ENCODE results near the gene RLBP1.
A peak's percentile ranks its signal among the peaks of the same experiment; 100 is the strongest.

RLBP1 gene

DNA sequence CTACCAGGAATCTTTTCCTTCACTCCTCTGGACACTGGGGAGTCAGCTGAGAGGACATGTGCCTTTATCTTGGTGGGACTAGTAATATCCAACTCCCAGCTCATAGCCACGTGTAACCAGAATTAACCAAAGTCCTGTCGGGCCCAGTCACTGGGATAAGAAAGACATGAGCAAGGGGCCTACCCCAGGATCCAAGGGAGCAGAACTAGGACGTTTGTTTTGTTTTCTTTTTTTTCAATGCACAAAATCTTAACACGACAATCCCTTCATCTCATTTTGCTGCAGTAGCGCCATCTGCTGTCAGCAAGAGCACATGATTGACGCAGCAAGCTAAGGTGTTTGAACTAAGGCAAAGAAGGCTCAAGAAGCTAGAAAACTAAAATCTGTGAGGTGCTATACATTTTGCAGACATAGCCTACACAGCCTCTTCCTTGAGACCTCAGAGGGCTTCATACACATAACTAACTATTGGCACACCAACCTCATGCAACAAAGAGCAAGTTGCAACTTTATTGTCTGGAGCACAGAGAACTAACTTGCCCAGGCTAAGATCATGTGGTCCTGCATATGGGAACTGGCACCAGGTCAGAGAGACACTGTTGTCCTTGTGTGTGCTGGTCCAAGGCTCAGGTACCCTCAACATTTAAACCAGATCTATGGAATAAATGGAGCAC, 43.6 kb downstream of the RLBP1 start:
- Mint-ChIP-seq H3K4me3 (no peak overlapping the region), H3K27ac (peak overlapping the region; percentile 18), H3K9me3 (no peaks in the 10 kb centered on the region), H3K27me3 (ENCODE audit: low read depth) (no peaks in the 10 kb centered on the region), H3K4me1 (ENCODE audit: low read depth) (peaks cover 13% of the 10 kb centered on the region), H3K36me3 (ENCODE audit: low read depth) (peaks cover 13% of the 10 kb centered on the region)

DNA sequence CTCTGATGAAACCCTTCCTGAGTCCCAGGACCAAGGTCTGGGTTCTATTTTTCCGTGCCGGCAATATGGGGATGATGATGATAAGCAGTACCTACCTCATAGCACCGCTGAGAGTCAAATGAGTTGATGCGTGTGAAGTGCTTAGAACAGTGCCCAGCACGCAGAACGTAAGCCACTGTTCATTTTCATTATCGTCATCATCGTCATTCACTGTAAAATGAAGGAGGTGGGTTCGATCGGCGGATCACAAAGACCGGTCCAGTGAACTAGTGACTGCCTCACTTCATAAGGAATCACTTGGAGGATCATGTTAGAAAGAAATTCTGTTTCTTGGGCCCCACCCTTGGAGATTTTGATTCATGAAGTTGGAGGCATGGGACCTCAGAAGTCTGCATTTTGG, 44.3 kb downstream of the RLBP1 start:
- Mint-ChIP-seq H3K27ac (no peak overlapping the region), H3K36me3 (ENCODE audit: low read depth) (peaks cover 13% of the 10 kb centered on the region), H3K4me1 (ENCODE audit: low read depth) (peaks cover 13% of the 10 kb centered on the region), H3K4me3 (no peak overlapping the region), H3K9me3 (no peaks in the 10 kb centered on the region), H3K27me3 (ENCODE audit: low read depth) (no peaks in the 10 kb centered on the region)

DNA sequence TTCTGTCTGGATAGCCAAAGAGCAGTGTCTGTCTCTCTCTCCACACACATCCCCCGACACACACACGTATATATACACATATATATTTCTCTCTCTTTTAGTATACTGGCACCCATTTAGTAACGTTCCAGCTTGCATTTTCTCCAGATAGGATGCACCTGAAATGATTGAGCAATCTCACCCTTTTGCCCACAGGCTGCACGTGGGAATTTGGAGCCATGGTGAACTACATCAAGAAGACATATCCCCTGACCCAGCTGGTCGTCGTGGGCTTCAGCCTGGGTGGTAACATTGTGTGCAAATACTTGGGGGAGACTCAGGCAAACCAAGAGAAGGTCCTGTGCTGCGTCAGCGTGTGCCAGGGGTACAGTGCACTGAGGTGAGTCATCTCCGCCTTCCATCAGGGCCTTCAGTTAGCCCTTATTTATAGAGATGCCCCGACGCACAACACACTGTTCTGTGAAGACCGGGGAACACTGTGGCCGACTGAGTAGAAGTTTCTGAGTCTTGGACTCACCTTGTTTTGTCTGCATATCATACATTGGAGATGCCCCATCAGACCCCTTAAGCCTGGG, 45.7 kb downstream of the RLBP1 start:
- no peaks in the 10 kb centered on the region for H3K9me3 Mint-ChIP-seq
- H3K36me3 Mint-ChIP-seq (ENCODE audit: low read depth), result peaks cover 10% of the 10 kb centered on the region
- no peak overlapping the region for H3K4me3 Mint-ChIP-seq
- no peaks in the 10 kb centered on the region for H3K27me3 Mint-ChIP-seq (ENCODE audit: low read depth)
- H3K27ac Mint-ChIP-seq, result no peak overlapping the region
- H3K4me1 Mint-ChIP-seq (ENCODE audit: low read depth), result peaks cover 13% of the 10 kb centered on the region

DNA sequence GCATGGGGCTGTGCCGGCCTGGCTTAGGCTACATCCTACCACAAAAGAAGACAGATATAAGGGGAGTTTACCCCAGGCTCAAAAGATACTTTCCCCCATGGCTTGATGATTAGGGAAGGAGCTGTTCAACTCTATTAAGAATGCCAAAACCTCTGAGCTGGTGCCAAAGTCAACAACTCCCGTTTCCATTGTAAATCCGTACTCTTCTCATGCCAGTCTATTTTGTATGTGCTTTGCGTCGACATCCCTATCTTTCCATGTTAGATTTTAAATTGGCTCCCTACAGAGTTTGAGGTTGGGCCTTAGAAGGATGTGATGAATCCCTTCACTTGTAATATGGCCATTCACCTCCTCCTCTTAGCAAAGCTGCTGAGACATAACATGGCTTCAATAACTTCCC, 46.9 kb downstream of the RLBP1 start:
- H3K9me3 Mint-ChIP-seq, result no peaks in the 10 kb centered on the region
- no peak overlapping the region for H3K4me3 Mint-ChIP-seq
- H3K36me3 Mint-ChIP-seq (ENCODE audit: low read depth), result peaks cover 10% of the 10 kb centered on the region
- H3K27ac Mint-ChIP-seq, result no peak overlapping the region
- H3K27me3 Mint-ChIP-seq (ENCODE audit: low read depth), result no peaks in the 10 kb centered on the region
- peaks cover 8% of the 10 kb centered on the region for H3K4me1 Mint-ChIP-seq (ENCODE audit: low read depth)

DNA sequence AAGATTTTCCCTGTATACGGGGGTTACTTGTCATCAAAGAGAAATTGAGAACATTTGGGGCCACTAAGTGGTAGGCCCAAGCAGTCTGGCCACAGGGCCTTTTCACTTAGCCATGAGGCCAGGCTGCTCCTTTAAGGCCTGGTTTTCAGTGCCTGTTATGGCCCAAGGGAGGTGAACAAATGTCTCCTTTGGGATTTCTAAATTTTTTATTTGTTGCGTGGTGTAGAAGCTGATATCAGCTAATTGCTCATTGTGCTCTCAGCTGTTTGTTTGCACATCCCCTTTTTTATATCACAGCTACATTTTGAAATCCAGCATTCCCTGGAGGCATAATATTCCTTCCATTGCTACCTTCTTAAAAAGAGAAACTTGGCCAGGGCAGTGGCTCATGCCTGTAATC, 48.5 kb downstream of the RLBP1 start:
- H3K4me3 Mint-ChIP-seq, result no peak overlapping the region
- no peak overlapping the region for H3K27ac Mint-ChIP-seq
- peaks cover 9% of the 10 kb centered on the region for H3K36me3 Mint-ChIP-seq (ENCODE audit: low read depth)
- no peaks in the 10 kb centered on the region for H3K9me3 Mint-ChIP-seq
- H3K4me1 Mint-ChIP-seq (ENCODE audit: low read depth), result peaks cover 7% of the 10 kb centered on the region
- H3K27me3 Mint-ChIP-seq (ENCODE audit: low read depth), result no peaks in the 10 kb centered on the region

DNA sequence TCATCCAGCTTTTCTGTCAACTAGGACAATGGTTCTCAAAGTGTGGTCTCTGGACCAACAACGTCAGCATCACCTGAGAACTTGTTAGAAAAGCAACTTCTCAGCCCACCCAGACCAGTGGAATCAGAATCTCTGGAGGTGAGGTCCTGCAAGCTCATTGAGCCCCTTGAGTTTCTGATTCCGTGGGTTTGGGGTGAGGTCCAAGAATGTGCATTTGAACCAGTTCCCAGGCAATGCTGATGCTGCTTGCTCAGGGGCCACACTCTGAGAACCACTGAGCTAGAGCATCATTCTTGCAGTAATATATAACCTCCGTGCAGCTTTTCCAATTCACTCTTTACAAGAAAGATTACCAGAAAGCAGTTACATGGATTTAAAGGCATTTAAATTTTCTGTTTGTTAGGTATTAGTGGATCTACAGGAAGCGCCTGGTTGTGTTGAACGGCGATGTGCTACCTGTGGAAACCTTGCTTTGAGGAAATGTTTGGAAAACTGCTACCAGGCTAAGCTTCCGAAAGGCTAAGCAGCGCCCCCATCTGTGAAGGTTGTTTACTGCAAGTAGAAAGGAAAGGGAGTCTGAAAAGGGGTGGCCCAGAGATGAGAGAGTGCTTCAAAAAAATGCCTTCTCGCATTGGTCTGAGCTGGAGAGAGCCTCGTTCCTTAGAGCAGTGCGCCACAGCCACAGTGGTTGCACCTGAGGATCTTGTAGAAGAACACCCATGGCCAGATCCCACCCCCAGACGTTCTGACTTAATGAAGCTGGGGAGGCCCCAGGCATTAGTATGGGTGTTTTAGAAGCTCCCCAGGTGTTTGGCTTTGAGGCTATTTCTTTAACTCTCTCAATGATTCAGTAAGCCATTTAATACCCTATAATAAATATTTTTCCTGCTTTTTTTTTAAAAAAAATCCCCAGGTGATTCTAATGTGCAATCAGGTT, 50.0 kb downstream of the RLBP1 start:
- peaks cover 13% of the 10 kb centered on the region for H3K4me1 Mint-ChIP-seq (ENCODE audit: low read depth)
- no peaks in the 10 kb centered on the region for H3K27me3 Mint-ChIP-seq (ENCODE audit: low read depth)
- no peak overlapping the region for H3K27ac Mint-ChIP-seq
- H3K4me3 Mint-ChIP-seq, result no peak overlapping the region
- no peaks in the 10 kb centered on the region for H3K9me3 Mint-ChIP-seq
- peaks cover 2% of the 10 kb centered on the region for H3K36me3 Mint-ChIP-seq (ENCODE audit: low read depth)

DNA sequence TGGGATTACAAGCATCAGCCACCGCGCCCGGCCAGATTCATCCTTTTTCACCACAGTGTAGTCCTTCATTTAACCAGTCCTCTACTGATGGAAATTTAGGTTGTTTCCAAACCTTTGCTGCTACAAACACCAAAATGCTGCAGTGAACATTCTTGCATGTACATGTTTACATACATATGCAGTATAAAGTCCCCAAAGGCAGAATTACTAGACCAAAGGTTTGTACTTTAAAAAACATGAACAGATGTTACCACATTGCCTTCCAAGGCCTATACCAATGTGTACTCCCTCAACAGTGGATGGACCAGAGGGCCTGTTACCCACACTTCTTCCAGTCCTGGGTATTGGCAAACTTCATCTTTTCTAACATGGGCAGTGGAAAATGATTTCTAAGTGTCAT, 51.0 kb downstream of the RLBP1 start:
- peaks cover 2% of the 10 kb centered on the region for H3K36me3 Mint-ChIP-seq (ENCODE audit: low read depth)
- no peak overlapping the region for H3K4me3 Mint-ChIP-seq
- H3K27ac Mint-ChIP-seq, result no peak overlapping the region
- H3K27me3 Mint-ChIP-seq (ENCODE audit: low read depth), result no peaks in the 10 kb centered on the region
- no peaks in the 10 kb centered on the region for H3K9me3 Mint-ChIP-seq
- peaks cover 13% of the 10 kb centered on the region for H3K4me1 Mint-ChIP-seq (ENCODE audit: low read depth)

DNA sequence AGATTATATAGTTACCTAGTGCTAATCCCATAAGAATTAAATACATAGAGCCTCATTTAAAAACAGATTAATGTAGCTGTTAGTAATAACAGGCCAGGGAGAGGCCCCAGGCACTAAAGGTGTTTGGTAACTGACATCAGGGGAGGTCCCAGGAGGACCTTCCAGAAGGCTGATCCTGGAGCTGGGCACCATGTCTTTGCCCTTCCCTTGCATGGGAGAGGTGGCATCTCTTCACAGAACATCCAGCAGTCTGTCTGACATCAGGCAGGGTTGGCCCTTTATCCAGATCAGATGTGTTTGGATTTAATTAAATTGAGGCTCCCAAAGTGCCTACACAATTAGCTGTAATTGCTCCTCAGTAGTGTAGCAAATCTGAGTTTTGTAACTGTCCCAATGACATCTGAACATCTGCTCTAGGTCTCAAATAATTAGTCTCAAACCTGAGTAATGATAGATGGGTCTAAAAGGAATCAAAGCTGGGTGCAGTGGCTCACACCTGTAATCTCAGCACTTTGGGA, 53.0 kb downstream of the RLBP1 start:
- H3K4me3 Mint-ChIP-seq, result no peak overlapping the region
- peaks cover 13% of the 10 kb centered on the region for H3K4me1 Mint-ChIP-seq (ENCODE audit: low read depth)
- no peaks in the 10 kb centered on the region for H3K9me3 Mint-ChIP-seq
- H3K27ac Mint-ChIP-seq, result no peak overlapping the region
- no peaks in the 10 kb centered on the region for H3K27me3 Mint-ChIP-seq (ENCODE audit: low read depth)
- peaks cover 2% of the 10 kb centered on the region for H3K36me3 Mint-ChIP-seq (ENCODE audit: low read depth)

DNA sequence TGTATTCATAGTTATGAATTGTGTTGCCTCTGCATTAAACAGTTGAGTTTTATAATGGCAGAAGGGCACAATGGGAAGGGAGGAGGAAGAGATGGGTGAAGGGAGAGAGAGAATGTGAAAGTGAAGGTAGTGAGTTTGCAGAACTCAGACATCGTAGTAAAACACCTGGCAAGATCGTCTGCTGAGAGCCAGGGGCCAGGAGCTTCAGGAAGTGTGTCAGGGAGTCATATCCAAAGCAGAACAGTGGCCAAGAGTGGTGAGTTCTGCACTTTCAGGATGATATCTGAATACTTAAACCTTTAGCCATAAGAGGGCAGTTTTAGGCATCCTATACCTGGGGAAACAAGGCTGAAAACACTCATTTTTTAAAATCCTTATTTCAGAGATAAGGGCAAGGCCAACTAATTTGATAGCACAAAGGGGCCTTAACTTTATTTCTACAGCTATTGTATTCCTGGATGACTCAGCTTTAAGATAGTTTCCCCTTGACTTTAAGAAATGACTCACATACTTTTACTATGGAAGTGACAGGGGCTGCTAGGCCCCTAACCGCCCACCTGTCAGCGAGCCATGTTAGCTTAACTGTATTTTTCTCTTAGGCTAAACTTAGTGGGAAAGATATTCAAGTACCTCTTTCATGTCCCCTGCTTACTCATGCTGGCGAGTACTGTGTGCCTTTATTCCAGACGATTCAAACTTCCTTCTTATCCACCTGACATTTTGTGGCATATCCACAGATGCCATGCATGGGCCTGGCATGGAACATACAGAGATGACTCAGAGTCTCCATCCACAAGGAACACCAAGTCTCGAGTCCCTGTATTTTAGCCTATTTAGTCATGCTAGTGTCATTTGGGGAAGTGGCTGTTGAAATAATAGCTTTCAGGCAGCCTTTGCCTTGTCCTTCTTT, 53.9 kb downstream of the RLBP1 start:
- H3K4me3 Mint-ChIP-seq, result peak overlapping the region; percentile 75
- peaks cover 13% of the 10 kb centered on the region for H3K4me1 Mint-ChIP-seq (ENCODE audit: low read depth)
- H3K9me3 Mint-ChIP-seq, result no peaks in the 10 kb centered on the region
- peaks cover 2% of the 10 kb centered on the region for H3K36me3 Mint-ChIP-seq (ENCODE audit: low read depth)
- peak overlapping the region; percentile 71 for H3K27ac Mint-ChIP-seq
- no peaks in the 10 kb centered on the region for H3K27me3 Mint-ChIP-seq (ENCODE audit: low read depth)

DNA sequence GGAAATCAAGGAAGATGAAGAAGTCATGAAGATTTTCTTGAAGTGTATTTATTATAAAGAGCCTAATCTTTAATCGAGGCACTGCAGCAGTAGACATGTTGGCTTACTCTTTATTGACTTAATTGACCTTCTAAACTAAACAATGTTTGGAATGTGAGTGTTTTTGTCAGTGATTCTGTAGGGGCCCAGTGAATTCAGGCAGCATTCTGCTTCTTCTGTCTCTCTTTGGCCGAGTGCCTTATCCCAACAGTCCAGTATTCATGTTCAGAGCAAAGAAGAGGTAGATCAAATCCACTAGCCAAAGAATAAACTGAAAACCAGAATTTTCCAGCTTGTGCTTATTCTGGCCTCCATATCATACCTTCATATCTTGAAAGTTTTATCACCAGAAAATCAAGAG, 55.7 kb downstream of the RLBP1 start:
- Mint-ChIP-seq H3K36me3 (ENCODE audit: low read depth) (peaks cover 2% of the 10 kb centered on the region), H3K9me3 (no peaks in the 10 kb centered on the region), H3K27me3 (ENCODE audit: low read depth) (no peaks in the 10 kb centered on the region), H3K4me1 (ENCODE audit: low read depth) (peaks cover 13% of the 10 kb centered on the region), H3K4me3 (no peak overlapping the region), H3K27ac (no peak overlapping the region)

DNA sequence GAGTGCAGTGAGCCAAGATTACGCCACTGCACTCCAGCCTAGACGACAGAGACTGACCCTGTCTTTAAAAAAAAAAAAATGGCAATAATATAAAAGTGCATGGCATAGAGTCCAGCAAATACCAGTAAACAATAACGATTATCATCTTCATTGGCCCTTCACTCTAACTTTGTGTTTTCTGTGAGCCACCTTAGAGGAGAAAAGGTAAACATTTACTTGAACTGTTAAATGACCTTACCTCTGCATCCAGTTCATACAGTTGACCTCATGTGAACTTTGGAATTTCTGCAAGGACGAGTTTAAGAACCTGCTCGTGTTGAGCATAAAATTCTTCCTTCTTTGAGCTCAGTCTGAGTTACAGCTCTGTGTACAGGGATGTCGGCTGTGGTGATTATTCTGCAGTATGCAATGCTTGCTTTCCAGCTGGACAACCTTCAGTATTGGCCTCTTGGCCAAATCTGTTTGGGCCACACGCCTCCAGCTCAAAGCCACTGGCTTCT, 56.6 kb downstream of the RLBP1 start:
- Mint-ChIP-seq H3K9me3 (no peaks in the 10 kb centered on the region), H3K27me3 (ENCODE audit: low read depth) (no peaks in the 10 kb centered on the region), H3K27ac (no peak overlapping the region), H3K36me3 (ENCODE audit: low read depth) (peaks cover 2% of the 10 kb centered on the region), H3K4me1 (ENCODE audit: low read depth) (peaks cover 13% of the 10 kb centered on the region), H3K4me3 (no peak overlapping the region)

DNA sequence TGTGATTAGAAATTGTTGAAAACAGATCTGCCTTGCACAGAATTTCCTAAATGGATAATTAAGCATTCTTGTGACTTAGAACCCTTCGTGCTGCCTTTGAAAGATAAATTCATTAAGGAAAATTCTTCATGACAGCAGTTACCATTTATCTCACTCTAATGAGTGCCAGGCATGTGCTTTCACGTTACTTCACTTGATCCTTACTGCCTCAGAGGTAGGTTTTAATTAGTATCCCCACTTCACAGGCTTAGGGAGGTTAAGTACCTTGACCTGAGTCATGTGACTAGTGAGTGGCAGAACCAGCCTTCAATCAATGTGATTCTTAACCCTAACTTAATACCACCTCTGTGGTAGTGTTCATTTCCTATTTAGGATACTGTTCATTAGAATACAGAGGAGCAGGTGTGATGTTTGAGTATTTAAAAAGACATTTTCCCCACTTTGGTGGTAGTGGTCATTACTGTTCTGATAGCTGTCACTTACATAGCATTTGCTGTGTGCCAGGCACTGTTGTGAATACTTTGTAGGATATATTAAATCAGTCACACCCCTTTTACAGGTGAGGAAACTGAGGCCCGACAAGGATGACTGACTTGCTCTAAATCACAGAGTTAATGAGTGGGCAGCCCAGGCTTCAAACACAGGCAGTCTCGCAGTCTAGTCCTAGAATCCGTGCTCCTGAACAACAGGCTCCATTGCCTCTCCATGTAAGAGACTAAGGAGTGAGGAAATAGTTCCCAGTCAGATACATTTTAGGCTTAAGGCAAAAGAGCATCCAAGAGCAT, 57.9 kb downstream of the RLBP1 start:
- H3K36me3 Mint-ChIP-seq (ENCODE audit: low read depth), result no peaks in the 10 kb centered on the region
- H3K9me3 Mint-ChIP-seq, result no peaks in the 10 kb centered on the region
- H3K4me3 Mint-ChIP-seq, result no peak overlapping the region
- H3K4me1 Mint-ChIP-seq (ENCODE audit: low read depth), result peaks cover 11% of the 10 kb centered on the region
- H3K27ac Mint-ChIP-seq, result no peak overlapping the region
- H3K27me3 Mint-ChIP-seq (ENCODE audit: low read depth), result no peaks in the 10 kb centered on the region

DNA sequence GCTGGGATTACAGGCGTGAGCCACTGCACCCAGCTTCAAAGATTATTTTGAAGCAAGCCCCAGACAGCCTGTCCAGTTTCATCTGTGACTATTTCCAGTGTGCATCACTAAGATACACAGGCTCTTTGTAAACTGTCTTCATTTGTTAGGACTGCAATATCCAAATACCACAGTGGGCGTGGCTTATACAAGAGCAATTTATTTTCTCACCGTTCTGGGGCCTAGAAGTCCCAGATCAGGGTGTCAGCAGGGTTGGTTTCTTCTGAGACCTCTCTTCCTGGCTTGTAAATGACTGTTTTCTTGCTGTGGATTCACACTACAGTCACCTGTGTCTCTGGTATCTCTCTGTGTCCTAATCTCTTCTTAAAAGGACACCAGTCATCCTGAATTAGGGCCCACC, 59.7 kb downstream of the RLBP1 start:
- Mint-ChIP-seq H3K9me3 (no peaks in the 10 kb centered on the region), H3K27me3 (ENCODE audit: low read depth) (no peaks in the 10 kb centered on the region), H3K27ac (no peak overlapping the region), H3K36me3 (ENCODE audit: low read depth) (peaks cover 4% of the 10 kb centered on the region), H3K4me1 (ENCODE audit: low read depth) (no peaks in the 10 kb centered on the region), H3K4me3 (no peak overlapping the region)
